GM21619 (cell line): ENCODE results near the gene KLHL25.

ENCODE experiments used
- ATAC-seq: cut with Tn5 transposase; IDR thresholded peaks from one replicate; pipeline ENCODE4 v1.9.1; 2021; ENCODE audit not compliant: unreplicated experiment

The KLHL25 gene

DNA sequence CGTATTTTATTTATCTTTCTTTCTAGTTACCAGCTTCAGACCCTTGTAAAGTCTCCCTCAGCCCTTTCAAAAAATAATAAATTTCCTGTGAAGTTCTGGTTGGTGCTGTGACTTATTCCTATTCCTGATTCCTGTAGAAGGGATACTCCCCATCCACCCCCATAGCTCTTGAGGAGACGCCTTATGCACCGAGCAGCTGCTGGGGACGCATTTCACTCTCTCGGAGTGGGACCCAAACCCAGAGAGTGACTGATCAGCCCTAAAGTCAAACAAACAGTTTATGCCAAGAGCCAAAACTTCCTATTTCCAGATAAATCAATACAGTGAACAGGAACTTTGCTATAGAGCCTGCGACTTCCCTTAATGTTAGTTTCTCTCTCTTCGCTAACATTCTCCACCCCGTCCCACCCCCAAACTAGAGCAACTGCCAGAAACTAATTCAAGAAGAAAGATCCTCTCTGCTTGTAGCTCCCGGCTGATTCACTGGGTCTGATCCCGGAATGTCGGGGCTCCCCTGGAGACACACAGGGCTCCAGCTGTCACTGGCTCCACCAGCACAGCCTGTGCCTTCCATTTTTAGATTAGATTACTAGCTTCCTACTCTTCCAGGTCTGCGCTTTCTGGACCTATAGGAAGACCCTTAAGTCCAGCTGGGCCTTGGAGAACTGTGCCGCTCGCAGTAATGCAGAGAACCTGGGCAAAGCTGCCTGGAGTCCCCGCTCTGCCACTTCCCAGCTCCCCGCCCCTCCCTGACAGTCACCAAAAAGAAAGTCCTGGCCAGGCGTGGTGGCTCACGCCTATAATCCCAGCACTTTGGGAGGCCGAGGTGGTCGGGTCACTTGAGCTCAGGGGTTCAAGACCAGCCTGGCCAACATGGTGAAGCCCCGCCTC is 45.2 kb downstream of the KLHL25 start:
- ATAC-seq: no peak

DNA sequence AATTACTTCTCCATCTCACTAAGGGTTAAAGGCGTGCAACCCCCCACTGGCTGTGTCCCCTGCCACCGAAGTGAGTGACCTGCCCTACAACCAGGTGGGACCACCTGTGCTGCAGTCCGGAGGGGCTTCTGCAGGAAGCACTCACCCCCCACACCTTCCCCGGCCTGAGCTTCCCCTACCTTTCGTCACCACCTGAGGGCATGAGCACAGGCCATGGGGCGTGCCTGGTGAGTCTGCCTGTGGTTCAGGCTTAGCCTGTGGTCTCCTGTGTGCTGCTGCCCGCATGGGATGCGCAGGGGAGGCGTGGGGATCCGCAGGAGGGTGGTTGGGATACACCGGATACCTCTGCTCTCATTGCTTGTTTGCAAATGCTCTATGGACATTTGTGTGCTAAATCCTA is 46.0 kb downstream of the KLHL25 start:
- ATAC-seq: no peak

DNA sequence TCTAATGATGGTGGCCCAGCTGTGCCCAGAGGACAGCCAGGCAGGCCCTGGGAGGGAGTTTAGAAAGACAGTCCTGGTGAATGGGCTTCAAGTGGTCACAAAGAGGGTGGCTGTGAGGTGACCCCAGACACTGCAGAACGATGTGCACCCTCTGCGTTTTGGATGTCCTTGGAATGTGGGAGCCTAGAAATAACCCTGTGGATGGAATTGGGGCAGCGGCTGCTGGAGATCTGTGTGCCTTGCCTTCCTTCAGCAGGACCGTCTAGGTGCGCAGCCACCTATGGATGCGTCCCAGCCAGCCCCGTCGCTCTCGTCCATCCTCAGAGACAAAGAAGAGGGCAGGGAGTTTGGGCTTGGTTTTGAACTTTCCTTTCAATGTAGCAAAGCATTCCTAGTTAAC is 46.5 kb downstream of the KLHL25 start:
- ATAC-seq: no peak

DNA sequence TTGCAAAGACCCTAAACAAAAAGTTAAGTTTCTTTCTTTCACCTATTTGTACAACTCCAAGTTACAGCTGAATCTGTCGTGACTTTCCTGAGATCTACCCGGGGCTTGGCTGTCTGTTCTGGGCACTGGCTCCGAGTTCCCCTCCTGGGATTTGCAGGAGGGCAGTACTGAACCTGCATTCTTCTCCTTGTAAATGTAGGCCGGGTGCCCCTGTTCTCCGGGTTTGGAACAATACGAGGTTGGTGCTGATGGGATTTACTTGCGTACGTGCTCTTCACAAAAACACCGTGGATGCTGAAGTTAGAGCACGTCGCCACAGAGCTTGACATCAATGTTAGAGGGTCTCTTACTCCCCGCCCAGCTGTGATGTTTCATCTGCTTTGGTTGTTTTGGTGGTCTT is 48.1 kb downstream of the KLHL25 start:
- no peak for ATAC-seq

DNA sequence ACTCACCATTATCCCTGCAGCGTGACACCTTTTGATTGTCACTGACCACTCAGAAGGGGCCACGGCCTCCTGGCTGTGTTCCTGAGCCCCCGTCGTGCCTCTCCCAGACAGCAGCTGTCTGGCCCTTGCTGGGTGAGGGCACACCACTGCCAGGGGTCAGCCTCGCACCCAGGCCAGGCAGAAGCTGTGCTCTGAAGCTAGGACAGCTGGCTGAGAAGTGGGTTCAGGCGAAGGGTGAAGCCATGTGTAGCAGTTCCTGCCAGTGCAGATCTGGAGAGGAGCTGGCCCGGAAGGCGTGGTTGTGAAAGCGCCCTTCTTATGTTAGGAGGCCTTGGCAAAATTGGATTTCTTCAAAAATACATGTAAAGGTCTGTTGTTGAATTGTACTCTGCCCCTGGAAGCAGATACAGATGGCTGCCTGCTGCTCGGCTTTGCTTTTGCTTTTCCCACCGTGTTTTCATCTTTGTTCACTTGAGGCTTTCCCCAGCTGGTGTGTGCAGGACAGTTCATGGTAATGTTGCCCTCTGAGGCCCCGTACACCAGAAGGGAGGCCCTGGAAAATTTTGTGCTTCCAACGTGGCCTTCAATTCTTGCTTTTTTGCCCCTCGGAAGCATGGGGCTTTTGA is 49.1 kb downstream of the KLHL25 start:
- no peak for ATAC-seq

DNA sequence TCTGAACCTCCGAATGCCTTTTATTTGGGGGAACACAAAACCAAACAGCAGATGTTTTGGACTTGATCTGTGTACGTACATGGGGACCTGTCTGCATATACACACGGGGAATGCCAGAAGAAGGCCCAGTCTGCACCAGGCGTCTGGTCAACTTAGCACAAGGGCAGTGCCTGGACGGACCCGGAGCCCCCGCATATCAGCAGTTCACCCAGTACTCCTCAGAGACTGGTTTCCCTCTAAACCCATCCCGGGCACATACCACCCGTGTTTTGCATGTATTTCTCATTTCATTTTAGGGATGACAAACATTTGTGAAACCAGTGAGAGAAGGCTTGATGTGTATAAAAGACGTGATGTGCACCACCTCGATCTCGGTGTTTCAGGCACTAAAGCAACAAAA is 49.7 kb downstream of the KLHL25 start:
- no peak for ATAC-seq

DNA sequence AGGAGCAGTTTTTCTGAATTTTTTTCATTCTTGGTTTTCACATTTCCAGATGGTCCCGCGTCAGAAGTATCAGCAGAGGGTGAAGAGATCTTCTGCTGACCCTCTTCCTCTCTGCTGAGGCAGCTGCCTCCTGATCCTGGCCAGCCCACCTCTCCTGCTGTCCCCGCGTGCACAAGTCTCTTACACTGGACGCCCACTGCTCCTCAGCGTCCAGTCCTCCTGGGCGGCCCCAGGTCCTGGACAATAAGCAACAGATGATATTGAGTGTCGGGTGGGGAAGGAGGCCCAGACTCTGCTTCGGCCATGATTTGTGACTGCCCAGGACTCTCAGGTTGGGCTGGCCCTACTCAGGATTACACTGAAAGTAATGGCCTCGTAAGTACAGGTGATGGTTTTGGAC is 50.1 kb downstream of the KLHL25 start:
- no peak for ATAC-seq

DNA sequence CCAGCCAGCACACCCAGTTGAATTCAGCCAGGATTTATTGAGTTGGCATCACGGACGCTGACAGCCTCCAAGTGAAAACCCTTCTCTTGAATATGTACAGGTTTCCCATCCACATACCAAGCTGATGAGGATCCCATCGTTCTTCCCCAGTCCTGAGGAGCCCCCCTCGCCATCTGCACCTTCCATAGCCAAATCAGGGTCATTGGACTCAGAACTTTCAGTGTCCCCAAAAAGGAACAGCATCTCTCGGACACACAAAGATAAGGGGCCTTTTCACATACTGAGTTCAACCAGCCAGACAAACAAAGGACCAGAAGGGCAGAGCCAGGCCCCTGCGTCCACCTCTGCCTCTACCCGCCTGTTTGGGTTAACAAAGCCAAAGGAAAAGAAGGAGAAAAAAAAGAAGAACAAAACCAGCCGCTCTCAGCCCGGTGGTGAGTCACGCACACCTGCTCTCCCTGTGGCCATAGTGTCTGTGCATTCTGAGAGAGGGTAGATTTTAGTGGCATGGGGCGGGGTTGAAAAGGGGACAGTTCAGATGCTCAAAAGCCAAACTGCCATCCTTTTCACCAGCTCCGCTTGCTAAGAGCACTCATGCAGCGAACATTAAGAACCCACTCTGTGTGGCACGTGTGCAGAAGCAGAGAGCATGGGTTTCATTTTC is 51.2 kb downstream of the KLHL25 start:
- no peak for ATAC-seq

DNA sequence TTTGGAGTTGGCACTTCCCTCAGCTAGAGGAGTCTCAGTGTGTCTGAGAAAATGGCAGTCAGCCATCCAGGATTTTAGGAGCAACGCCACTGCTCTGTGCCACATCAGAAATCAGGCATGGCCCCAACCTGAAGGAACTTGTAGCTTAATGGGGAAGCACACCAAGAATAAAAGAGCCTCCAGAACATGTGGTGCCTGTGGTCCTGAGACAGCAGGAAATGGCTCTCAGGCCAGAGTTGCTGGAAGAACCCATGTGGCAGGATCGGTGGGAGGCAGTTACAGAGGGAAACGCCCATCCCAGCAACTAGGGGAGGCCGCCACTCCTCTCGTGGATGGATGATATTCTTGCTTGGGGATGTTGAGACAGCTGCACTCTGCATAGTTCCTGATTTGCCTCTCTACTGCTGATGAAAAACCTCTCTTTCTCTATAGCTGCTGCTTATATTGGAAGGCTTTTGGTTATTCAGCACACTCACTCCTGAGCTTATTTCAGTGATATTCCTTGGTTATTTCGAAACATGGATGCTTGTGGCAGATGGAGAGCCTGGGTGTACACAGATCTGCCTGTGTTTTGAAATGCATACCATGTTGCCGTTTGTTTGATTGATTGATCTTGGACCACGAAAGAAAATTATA is 52.4 kb downstream of the KLHL25 start:
- ATAC-seq: no peak

DNA sequence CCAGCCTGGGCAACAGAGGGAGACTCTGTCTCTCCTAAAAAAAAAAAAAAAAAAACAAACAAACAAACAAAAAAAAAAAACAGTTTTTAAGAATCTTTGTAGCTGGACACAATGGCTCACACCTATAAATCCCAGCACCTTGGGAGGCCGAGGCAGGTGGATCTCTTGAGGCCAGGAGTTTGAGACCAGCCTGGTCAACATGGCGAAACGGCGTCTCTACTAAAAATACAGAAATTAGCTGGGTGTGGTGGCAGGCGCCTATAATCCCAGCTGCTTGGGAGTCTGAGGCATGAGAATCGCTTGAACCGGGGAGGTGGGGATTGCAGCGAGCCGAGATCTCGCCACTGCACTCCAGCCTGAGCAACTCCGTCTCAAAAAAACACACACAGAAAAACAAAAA is 53.1 kb downstream of the KLHL25 start:
- no peak for ATAC-seq

DNA sequence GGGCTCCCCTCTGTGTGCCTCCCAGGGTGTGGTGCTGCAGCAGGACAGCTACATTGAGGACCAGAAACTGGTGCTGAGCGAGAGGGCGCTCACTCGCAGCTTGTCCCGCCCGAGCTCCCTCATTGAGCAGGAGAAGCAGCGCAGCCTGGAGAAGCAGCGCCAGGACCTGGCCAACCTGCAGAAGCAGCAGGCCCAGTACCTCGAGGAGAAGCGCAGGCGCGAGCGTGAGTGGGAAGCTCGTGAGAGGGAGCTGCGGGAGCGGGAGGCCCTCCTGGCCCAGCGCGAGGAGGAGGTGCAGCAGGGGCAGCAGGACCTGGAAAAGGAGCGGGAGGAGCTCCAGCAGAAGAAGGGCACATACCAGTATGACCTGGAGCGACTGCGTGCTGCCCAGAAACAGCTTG is 53.7 kb downstream of the KLHL25 start:
- no peak for ATAC-seq

DNA sequence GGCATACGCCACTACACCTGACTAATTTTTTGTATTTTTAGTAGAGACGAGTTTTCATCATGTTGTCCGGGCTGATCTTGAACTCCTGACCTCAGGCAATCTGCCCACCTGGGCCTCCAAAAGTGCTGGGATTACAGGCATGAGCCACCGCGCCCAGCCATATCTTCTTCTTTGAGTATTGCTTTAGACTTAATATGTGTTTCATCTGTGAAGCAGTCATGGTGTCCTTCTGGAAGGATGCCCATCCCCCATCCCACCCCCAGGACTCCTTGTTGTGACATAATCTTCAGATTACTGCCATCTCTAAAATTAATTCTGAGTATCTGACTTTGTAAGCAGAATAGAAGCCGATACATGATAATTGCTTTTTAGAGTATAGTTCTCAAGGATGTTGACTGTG is 57.7 kb downstream of the KLHL25 start:
- no peak for ATAC-seq

DNA sequence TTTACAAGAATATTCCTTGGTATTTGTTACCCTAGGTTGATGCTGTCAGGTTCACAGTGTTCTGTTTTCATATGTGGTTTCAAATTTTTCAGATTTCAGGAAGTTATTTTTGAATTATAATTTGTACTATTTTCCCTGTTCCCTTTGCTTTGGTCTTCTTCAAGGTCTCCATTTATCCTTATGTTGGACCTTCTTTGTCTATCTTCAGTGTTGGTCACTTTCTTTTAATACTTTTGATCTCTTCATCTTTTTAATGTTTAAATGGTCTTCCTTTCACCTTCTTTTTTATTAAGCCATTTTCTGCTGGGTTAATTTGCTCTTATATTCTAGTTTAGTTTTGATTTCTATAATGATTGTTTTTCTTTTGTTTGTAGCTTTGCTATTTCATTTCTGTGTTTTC is 61.3 kb downstream of the KLHL25 start:
- no peak for ATAC-seq

DNA sequence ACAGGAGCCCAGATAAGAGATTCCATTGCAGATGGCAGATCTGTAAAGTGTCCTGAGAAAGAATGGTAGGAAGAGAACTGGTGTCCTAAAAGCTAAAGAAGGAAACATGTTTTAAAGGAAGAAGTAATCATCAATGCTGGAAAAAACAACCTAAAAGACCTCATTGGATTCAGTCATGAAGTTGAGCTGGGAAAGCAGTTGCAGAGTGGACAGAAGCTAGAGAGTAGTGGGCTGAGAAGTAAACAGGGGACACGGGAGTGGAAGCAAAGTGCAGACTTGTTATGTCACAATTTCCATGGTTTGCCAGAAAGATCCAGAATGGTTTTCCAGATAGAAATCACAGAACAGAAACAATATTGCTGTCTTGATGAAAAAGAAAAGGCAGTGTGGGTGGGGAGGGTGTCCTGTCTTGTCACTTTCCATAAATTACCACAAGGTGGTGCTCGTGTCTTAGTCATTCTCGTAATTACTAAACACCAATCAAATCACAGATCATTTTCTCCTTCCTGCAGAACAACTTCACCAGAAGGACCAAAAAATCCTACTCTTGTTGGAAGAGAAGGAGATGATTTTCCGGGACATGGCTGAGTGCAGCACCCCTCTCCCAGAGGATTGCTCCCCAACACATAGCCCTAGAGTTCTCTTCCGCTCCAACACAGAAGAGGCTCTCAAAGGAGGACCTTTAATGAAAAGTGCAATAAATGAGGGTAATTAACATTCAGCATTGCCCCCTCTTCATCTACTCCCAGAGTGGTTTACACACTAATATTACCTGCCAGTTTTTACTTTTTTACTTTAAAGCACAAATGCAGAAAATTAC is 64.5 kb downstream of the KLHL25 start:
- ATAC-seq: peak; percentile 67

DNA sequence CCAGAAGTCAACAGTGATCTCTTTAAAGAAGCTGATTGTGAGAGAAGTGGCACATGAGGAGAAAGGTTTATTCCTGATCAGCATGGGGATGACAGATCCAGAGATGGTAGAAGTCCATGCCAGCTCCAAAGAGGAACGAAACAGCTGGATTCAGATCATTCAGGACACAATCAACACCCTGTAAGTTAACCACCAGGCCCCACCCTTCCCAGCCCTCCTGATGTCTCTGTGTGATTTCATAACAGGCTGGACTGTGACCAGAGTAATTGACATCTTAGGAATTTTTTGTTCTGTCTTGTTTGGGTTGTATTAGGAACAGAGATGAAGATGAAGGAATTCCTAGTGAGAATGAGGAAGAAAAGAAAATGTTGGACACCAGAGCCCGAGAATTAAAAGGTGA is 67.7 kb downstream of the KLHL25 start:
- no peak for ATAC-seq

DNA sequence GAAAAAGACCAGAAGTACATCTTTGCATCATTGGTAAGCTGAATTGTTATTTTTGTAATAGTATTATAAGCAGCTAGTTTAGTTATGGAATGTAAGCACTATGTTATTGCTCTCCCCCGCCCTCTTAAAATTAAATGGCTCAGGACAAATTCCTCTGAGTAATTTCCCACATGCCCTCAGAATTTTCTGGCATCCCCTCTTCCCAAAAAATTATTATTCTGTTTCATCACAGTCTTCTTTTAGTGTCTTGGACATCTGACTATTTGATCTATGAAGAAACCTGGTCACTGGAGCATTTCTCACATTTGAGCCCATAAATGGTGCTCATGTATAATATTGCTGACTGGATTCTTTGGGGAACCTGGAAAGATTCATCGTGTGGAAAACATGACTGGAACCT is 68.3 kb downstream of the KLHL25 start:
- no peak for ATAC-seq

DNA sequence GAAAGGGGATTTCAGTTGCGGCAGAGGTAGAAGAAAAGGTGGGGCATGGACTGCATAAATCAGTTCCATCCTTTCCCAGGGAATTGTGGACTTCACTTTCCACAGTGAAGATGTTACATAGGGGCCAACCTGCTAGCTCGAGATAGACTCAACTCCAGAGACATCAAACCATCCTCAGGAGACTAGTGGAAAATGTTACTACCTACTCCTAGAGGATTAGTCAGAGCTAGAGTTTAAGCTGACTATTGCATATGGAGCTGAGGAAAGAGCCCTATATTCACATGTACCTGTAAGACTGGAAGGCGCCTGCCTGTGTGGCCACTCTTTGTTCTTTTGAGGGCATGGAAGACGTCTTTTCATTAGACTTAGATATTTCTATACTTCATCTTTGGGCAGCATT is 69.2 kb downstream of the KLHL25 start:
- no peak for ATAC-seq

DNA sequence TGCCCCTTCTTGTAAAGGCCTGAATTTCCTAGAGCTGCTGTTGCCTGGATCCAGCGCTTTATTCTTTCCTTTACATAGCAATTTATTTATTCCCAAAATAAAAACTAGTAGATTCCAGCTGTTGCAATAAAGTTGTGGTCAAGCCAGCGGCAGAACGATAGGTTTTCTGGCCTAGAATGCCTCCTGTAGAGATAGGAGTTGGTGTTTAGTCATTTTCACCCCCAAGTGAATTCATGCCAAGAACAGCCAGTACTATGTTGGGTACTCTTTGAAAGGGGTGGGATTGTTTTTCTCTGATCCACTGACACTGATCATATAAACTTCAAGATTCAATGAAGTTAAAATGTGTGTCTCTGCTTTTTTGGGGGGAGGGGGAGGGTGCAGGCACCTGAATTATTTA is 69.7 kb downstream of the KLHL25 start:
- no peak for ATAC-seq

DNA sequence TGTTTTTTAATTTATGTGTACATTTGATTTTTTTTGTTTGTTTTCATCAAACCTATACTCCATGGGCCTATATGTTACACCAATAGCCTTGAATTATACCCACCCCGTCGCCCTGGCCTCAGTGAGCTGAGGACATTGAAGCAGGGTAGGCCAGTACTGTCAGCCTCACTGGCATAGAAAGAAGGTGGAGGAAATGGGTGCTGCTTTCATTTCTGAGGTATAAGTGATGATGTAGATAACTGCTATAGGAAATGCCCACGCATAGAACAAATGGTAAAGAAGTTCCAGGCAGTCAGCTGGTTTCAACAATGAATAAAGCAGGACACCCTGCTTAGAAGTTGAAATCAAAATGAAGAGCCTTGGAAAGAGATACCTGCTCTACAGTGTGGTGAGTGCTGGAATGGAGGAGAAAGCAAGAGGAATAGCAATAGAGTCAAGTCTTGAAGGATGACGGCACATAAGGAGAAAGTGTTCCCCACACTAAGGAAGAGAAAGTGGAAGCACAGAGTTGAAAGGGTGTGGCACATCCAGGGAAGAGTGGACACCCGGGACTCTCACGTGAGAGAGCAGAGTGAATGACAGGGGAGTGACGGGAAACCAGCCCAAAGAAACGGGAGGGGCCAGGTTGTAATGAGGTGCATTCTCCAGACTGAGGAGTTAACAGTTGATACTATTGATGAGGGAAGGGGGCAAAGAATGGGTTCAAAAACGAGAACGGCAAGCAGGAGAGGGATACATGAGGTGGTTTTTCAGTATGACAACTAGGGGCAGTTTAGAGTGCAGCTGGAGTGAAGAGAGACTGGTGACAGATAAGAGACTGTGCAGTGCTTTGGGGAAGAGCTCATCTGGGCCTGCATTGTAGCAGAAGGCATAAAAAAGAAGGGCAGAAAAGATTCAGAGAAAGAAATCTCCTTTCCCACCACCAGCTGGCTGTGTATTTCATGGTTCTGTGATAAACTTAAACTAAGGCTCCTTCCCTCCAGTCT is 70.5 kb downstream of the KLHL25 start:
- no peak for ATAC-seq
